DMS53 treated with DMSO at 0.1 percent for 48 hours (cell line): Measurements from ENCODE around the gene LARP6.

Experiments
- DNase-seq: peaks from one replicate; lab custom pipeline; 2025; ENCODE audit not compliant: unreplicated experiment; lab: John Stamatoyannopoulos, UW

Gene LARP6

DNA sequence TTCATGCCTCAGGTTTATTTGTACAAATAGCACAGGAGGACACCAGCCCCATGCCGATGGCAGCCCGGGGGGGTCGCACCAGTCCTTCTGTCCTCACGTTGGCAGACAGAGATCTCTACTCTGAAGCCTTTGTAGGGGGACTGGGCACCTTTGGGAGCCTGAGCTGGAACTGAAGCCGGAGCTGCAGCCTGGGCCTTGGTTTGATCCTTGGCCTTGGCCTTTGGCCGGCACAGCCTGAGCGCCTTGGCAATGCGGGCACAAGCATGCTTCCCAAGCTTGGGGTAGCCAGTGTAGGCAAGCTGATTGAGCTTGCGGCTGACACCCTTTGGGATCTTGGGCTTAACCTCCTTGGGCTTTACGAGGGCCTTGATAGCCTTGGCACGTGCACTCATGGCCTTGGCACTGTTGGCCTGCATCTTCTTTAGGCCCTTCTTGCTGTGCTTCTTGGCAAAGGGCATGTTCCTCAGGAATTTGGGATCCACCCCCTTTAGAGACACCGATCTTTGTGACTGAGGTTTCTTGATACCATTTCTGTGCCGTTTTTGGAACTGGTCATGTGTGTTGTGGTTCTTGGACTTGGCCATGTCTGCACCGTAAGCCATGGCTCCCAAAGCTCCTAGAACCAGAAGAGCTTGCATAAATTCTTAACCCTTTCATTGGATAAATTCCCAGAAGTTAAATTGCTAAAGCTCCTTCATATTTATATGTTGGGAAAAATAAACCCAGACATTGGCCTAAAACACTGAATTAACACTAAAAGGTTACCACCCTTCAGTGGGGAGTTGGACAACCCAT lies 57.2 kb downstream of the LARP6 start:
- DNase-seq: no peak

DNA sequence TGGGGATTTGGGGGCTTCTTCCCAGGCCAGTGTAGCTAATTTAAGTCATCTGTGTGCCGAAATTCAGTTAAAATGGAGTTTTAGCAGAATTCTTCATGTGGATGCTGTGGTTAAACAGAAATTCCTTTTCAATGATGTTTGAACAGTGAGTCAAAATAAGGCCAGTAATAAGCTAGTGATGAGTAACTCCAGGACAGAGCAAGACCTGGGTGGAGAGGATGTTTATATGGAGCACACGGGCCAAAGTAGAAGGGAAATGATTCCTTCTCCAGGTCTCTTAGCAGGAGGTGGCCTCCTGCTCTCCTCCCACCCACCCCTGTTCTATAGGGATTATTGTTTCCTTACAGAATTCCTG lies 58.7 kb downstream of the LARP6 start:
- peak; percentile 2 for DNase-seq

DNA sequence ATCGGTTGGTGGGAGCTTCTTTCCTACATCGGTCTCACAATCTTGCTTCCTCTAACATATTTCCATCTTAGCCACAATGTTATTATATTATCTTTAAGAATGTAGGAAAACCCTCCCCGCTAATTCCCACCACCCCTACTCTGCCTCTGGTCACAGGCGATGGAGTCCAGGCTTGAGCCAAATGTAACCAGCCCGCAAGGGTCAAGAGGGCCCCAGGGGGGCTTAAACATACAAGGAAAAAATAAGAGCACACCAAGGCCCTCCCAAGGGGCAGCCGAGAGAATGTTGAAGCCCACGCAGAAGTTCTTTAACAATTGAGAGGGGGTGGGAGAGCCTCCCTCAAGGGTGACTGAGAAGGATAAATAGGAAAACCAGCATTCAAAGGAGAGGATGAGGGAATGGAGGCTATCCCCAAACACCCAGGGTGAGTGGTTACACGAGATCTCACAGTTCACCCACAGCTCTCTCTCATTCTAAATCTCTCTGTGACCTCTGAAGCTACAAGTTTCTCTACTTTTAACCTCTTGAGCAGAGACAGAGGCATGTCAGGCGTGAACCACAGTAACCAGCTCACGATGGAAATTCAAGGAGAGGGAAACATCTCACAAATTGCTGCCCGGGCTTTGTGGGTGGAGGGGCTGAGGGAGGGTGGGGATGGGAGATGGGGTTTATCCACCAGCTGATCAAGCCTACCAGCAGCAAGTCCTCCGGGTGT lies 59.2 kb downstream of the LARP6 start:
- DNase-seq: no peak

DNA sequence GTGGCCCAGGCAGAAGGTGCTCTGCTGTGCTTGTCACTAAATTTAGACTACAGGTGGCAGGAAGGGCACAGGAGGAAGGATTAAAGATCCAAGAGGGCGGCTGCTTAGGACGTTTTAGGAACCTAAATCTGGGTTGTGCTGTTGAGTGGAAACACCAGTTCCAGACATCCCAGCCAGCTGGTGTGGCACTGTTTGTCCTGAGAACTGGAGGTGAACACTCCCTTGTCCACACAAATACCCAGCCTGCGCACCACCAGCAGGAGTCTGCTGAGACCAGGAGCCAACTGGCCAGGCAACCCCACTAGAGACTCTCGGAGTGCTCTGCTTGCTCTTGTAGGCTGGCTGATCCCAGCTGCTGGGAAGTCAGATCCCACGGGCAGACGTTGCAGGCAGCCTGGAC lies 60.3 kb downstream of the LARP6 start:
- no peak for DNase-seq

DNA sequence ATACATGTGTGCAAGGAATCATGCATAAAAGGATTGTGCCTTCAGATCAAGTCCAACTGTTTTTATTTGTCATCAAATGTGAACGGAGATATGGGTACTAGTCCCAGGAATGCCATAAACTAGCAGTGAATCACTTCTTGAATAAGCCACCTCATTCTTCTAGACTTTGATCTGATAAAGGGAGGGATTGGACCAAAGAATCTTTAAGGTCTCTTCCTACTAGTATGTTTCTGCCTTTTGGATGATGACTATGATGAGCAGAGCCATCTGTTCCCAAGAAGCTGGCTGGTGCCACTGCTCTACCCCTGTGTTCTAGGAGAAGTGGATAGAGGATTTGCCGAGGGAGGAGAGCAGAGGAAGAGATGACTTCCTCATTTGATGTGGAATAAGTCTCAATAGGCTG lies 61.8 kb downstream of the LARP6 start:
- DNase-seq: no peak

DNA sequence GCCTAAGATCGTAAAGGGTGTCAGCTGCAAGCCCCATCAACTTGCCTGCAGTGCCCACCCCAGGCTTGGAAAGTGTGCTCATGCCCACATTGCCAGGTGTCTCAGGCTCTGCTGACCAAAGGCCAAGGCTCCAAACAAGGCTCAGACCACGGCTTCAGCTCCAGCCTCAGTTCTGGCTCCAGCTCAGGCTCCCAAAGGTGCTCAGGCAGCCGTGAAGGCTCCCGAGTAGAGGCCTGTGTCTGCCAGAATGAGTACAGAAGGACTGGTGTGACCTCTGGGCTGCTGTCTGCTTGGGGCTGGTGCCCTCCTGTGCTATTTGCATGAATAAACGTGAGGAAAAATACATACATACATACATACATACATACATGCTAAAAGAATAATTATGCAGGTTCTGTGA lies 62.7 kb downstream of the LARP6 start:
- no peak for DNase-seq

DNA sequence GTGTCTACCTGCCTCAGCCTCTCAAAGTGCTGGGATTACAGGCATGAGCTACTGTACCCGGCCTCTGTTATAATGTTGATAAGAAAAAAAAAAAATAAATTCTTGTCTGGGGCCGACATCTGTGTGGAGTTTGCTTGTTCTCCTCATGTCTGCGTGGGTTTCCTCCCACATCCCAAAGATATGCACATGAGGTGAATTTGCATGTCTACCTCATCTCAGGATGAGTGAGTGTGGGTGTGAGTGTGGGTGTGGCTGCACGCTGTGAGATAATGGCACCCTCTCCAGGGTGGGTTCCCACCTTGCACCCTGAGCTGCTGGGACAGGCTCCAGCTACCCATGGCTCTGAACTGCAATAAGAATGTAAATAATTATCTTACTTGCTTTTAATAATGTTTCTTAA lies 64.7 kb downstream of the LARP6 start:
- DNase-seq: no peak

DNA sequence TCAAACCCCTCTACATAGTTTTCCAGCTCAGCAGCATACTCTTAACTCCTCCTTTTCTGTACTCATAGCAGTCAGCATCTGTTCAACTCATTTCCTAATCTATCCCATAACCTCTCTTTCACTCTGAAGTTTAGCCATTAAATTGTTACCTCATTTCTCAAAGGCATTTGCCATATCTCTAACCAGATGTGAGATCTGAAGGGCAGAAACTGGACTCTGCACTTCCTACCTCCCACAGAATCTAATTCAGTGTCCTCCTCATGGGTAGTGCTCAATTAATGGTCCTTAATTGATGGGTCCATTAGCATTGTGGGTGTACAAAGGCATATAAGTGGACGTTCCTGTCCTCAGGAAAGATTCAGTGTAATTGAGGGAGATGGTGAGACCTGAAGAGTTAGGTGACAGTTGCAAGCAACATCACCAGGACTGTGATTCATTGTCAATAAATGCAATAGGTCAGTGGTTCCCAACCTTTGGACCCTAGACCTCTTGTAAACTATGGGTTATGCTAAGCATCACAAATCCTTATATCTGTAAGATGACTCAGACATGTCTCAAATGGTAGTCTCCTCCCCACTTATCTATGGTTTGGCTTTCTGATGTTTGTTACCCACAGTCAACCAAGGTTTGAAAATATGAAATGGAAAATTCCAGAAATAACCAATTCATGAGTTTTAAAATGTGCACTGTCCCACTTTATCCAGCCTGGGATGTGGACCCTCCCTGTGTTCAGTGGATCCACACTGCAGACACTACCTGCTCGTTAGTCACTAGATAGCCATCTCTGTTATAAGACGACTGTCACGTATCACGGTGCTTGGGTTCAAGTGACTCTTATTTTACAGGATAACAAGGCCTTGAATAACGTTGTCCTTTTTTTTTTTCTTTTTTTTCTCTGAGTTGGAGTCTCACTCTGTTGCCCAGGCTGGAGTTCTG lies 65.6 kb downstream of the LARP6 start:
- DNase-seq: peak; percentile 76

DNA sequence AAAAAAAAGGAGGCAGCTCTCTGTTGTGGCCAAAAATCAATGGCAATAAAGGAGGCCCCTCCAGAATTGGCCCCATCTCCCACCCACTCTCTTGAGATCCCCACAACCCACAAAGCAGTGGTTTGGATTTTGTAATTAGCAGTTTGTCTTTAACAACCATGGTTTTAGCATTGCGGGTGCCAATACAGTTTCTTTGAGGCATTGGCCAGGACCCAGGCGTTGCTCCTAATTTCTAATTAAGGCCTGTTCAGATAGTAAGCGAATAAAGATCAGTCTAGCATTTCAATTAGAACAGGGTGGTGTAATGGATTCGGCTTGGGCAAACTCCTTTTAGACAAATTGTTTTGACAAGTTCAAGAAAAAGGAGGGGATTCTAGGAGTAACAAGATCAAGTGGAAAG lies 67.0 kb downstream of the LARP6 start:
- DNase-seq: no peak

DNA sequence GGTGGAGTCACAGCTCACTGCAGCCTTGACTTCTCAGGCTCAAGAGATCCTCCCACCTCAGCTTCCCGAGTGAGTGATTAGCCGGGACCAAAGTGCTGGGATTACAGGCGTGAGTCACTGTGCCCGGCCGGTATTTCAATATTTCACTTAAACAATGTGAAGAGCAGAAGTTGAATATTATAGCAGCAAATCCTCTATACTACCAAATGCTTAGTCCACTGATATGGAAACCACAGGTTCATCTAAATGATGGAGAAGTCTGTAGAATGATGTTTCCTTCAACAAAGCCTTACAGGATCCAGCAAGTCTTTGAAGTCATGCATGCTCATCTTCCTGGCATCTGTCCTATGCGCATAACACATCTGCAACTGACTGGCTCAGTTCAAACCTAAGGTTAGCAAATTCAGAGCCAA lies 70.3 kb downstream of the LARP6 start:
- DNase-seq: no peak

DNA sequence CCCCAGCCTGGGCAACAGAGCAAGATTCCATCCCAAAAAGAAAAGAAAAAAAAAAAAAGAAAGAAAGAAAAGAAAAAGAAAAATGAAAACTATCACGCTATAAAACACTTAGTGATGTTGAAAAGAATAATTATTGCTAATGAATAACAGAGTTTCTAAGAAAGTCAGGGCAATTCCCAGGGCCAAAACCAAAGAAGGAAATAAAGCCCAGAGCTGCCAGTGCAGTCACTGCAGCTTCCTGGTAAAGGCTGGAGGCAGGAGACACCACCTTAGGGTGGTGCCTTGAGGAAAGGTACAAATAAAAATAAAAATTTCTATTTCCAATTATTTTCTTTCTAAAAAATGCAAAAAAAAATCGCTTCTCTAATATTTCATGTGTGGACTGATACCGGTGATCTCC lies 70.9 kb downstream of the LARP6 start:
- DNase-seq: no peak

DNA sequence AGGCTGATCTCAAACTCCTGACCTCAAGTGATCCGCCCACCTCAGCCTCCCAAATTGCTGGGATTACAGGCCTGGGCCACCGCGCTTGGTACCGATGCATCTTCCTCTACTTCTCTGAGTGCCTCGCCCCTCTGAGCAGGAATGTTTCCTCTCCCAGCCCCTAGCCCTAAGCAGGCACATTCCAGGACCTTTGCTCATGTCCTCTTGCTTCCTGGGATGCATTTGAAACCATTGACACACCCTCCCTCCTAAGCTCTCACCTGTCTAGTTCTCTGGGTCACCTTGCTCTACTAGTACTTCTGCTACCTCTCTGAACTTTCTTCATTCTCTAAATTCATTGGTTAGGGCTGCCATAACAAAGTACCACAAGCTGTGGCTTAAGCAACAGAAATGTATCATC lies 72.7 kb downstream of the LARP6 start:
- no peak for DNase-seq
